H1 (cell line): Measurements from ENCODE around the gene SEMA4C.
A peak's percentile ranks its signal among the peaks of the same experiment; 100 is the strongest.

Source experiments
- CTCF ChIP-seq, 3 experiments: IDR thresholded peaks; 1 replicate in 2 of 3; 2 replicates in 1 of 3; pipeline versions ENCODE4 v1.5.1 to v1.6.1; 2011; ENCODE audit warnings: low read length in 3 of 3, mild to moderate bottlenecking in 3 of 3, inconsistent platforms in 2 of 3, low read depth in 1 of 3, moderate library complexity in 1 of 3; ENCODE audit not compliant: insufficient read depth in 1 of 3; ENCODE audit errors: control extremely low read depth in 1 of 3
- E2F6 ChIP-seq: IDR thresholded peaks from 2 replicates; pipeline ENCODE4 v1.6.1; 2012; ENCODE audit warnings: inconsistent platforms
- EGR1 ChIP-seq: IDR thresholded peaks from 2 replicates; pipeline ENCODE4 v1.6.1; 2011; ENCODE audit warnings: low read depth, low read length, borderline replicate concordance
- KDM1A ChIP-seq: fragments of 200-600, 300-600 bp; sonication (generic); IDR thresholded peaks from 2 replicates; pipeline ENCODE4 v1.7.1; 2016; ENCODE audit warnings: mild to moderate bottlenecking, low read length, borderline replicate concordance
- MAX ChIP-seq: IDR thresholded peaks from 2 replicates; pipeline ENCODE4 v1.6.1; 2012; ENCODE audit warnings: inconsistent platforms
- POLR2A ChIP-seq, 2 experiments: IDR thresholded peaks; 1 replicate in 1 of 2; 2 replicates in 1 of 2; pipeline ENCODE4 v1.6.1; 2011; ENCODE audit warnings: low read depth in 2 of 2, low read length in 2 of 2, mild to moderate bottlenecking in 2 of 2; ENCODE audit errors: control extremely low read depth in 1 of 2
- POLR2AphosphoS5 ChIP-seq: IDR thresholded peaks from 2 replicates; pipeline ENCODE4 v1.6.1; 2011; ENCODE audit warnings: low read depth, low read length
- SP2 ChIP-seq: IDR thresholded peaks from 2 replicates; pipeline ENCODE4 v1.6.1; 2012; ENCODE audit warnings: mild to moderate bottlenecking, low read length, inconsistent platforms
- YY1 ChIP-seq: IDR thresholded peaks from 2 replicates; pipeline ENCODE4 v1.6.1; 2011; ENCODE audit warnings: low read depth, mild to moderate bottlenecking, low read length
- ZNF274 ChIP-seq: IDR thresholded peaks from 2 replicates; pipeline ENCODE4 v1.7.0; 2012; ENCODE audit warnings: low read length, borderline replicate concordance; ENCODE audit errors: extremely low read depth

GRCh38 chr2:96856776-96857666 is 12.9 kb downstream of the SEMA4C start:
- TF ChIP-seq MAX (peak; percentile 60; the same call in 1 of the 2 replicates), CTCF (IDR thresholded peaks at IDR 0.05; ENCODE audit: control extremely low read depth in 1 of 3, insufficient read depth in 1 of 3, low read depth in 1 of 3, low read length in 3 of 3) (no peak), YY1 (no peak), EGR1 (no peak), ZNF274 (no peak), POLR2A (IDR thresholded peaks at IDR 0.05; ENCODE audit: control extremely low read depth in 1 of 2, low read depth in 2 of 2, low read length in 2 of 2) (peak in 1 of 2 experiments; percentile 63; a peak in 2 of 3 replicates), E2F6 (peak; percentile 65), POLR2AphosphoS5 (peak; percentile 48; the same call in 1 of the 2 replicates), KDM1A (no peak), SP2 (no peak)
